Activated CD8-positive, alpha-beta T cell treated with anti-CD3 and anti-CD28 coated beads for 36 hours (primary cell): ENCODE results near the gene ZMAT3. TPM values are rescaled to one million over a fixed set of nuclear protein-coding genes. Genes with fewer than 3 reads are reported as not detected.

ENCODE experiments used
- ATAC-seq: fragments of 200-7000 bp; cut with Tn5 transposase; one replicate; pipeline ENCODE4 v1.10.0; 2021; ENCODE audit warnings: mild to moderate bottlenecking, moderate library complexity
- CTCF ChIA-PET: fragments of 350-600 bp; sonication (Branson Sonifier 250); formaldehyde crosslinking; loops from one replicate; lab custom pipeline; 2021; ENCODE audit warnings: antibody characterized with exemption; lab: Charles Lee
- POLR2A ChIA-PET: fragments of 350-600 bp; sonication (Branson Sonifier 250); formaldehyde crosslinking; loops from one replicate; lab custom pipeline; 2021; ENCODE audit warnings: antibody characterized with exemption; lab: Charles Lee
- DNase-seq: peaks from one replicate; pipeline ENCODE4 v3.0.0-alpha.2; 2020
- H3K27ac Mint-ChIP-seq: one replicate; pipeline ENCODE4 v1.8.0; 2021; ENCODE audit warnings: mild to moderate bottlenecking, mixed read lengths
- H3K27me3 Mint-ChIP-seq: one replicate; pipeline ENCODE4 v1.8.0; 2021; ENCODE audit warnings: mixed read lengths
- H3K36me3 Mint-ChIP-seq: one replicate; pipeline ENCODE4 v1.8.0; 2021; ENCODE audit warnings: low read depth, mixed read lengths
- H3K4me1 Mint-ChIP-seq: one replicate; pipeline ENCODE4 v1.8.0; 2021; ENCODE audit warnings: low read depth, mixed read lengths
- H3K4me3 Mint-ChIP-seq: one replicate; pipeline ENCODE4 v1.8.0; 2021; ENCODE audit warnings: mild to moderate bottlenecking, moderate library complexity, mixed read lengths
- H3K9me3 Mint-ChIP-seq: one replicate; pipeline ENCODE4 v1.8.0; 2021; ENCODE audit warnings: mixed read lengths
- CTCF ChIP-seq: fragments of 200-600 bp; IDR thresholded peaks from one replicate; pipeline ENCODE4 v1.8.0; 2022; ENCODE audit warnings: antibody characterized with exemption, mild to moderate bottlenecking
- intact Hi-C: fragments of 100-400 bp; cut with micrococcal nuclease; formaldehyde crosslinking; loops from one replicate; pipeline ENCODE4 v1.10.0; 2022
- total RNA-seq, 2 experiments: library from RNA; stranded (reverse); gene quantifications; one replicate each; pipeline ENCODE4 v1.2.3, GENCODE V29; 2021

ZMAT3 gene
- total RNA-seq, 2 experiments from 2014 or later, result 14.6 to 15.9 TPM

- Mint-ChIP-seq H3K36me3 (peaks cover 47% of the 10 kb centered on the region), H3K4me3 (no peak overlapping the region), H3K27ac (no peak overlapping the region), H3K4me1 (no peaks in the 10 kb centered on the region), H3K27me3 (no peaks in the 10 kb centered on the region), H3K9me3 (peaks cover 50% of the 10 kb centered on the region)
- ATAC-seq (no peak), DNase-seq (no peak)
- intact Hi-C loops, result no loop called here
- TF ChIP-seq CTCF, result no peak
- ChIA-PET POLR2A (no interaction called here), CTCF (no interaction called here)
Observed at GRCh38 chr3:178987745-178988144, 83.9 kb downstream of the ZMAT3 start.

- Mint-ChIP-seq H3K36me3 (peaks cover 47% of the 10 kb centered on the region), H3K4me3 (no peak overlapping the region), H3K27ac (no peak overlapping the region), H3K4me1 (no peaks in the 10 kb centered on the region), H3K9me3 (peaks cover 48% of the 10 kb centered on the region), H3K27me3 (no peaks in the 10 kb centered on the region)
- intact Hi-C loops, result no loop called here
- ChIA-PET CTCF (no interaction called here), POLR2A (no interaction called here)
- TF ChIP-seq CTCF, result no peak
- DNase-seq, result no peak
- no peak for ATAC-seq
Observed at GRCh38 chr3:178986456-178986855, 85.2 kb downstream of the ZMAT3 start.

- ATAC-seq, result peak; percentile 58
- TF ChIP-seq CTCF, result no peak
- CTCF ChIA-PET, result no interaction called here
- Mint-ChIP-seq H3K36me3 (peaks cover 13% of the 10 kb centered on the region), H3K27me3 (no peaks in the 10 kb centered on the region), H3K9me3 (peaks cover 13% of the 10 kb centered on the region), H3K4me3 (no peak overlapping the region), H3K4me1 (no peaks in the 10 kb centered on the region), H3K27ac (no peak overlapping the region)
- POLR2A ChIA-PET, result no interaction called here
- intact Hi-C loops, result no loop called here
- no peak for DNase-seq
Observed at GRCh38 chr3:178982137-178982536, 89.5 kb downstream of the ZMAT3 start.

- no peak overlapping the region for H3K4me3 Mint-ChIP-seq
- POLR2A ChIA-PET, result no interaction called here
- no peak overlapping the region for H3K27ac Mint-ChIP-seq
- DNase-seq (no peak), ATAC-seq (no peak)
- H3K27me3 Mint-ChIP-seq, result no peaks in the 10 kb centered on the region
- no peaks in the 10 kb centered on the region for H3K4me1 Mint-ChIP-seq
- intact Hi-C loops, result no loop called here
- no peak for TF ChIP-seq CTCF
- peaks cover 12% of the 10 kb centered on the region for H3K9me3 Mint-ChIP-seq
- peaks cover 7% of the 10 kb centered on the region for H3K36me3 Mint-ChIP-seq
- CTCF ChIA-PET, result no interaction called here
Observed at GRCh38 chr3:178975320-178975719, 96.3 kb downstream of the ZMAT3 start.

- Mint-ChIP-seq H3K4me1 (peaks cover 10% of the 10 kb centered on the region), H3K36me3 (peaks cover 7% of the 10 kb centered on the region), H3K27me3 (no peaks in the 10 kb centered on the region), H3K4me3 (no peak overlapping the region), H3K27ac (no peak overlapping the region), H3K9me3 (peaks cover 12% of the 10 kb centered on the region)
- no peak for ATAC-seq
- intact Hi-C loops, result no loop called here
- no peak for TF ChIP-seq CTCF
- ChIA-PET CTCF (no interaction called here), POLR2A (no interaction called here)
- no peak for DNase-seq
Observed at GRCh38 chr3:178971614-178972013, 100.0 kb downstream of the ZMAT3 start.
